GM21360 (cell line): Measurements from ENCODE around the gene CDCA4.

Experiments used
- ATAC-seq: cut with Tn5 transposase; IDR thresholded peaks from one replicate; pipeline ENCODE4 v1.9.1; 2021; ENCODE audit warnings: mild to moderate bottlenecking, moderate library complexity; ENCODE audit not compliant: unreplicated experiment

Gene CDCA4

GRCh38 chr14:104993808-104994591 lies 26.9 kb downstream of the CDCA4 start:
- ATAC-seq: no peak

- ATAC-seq: no peak
These were observed 27.6 kb downstream of the CDCA4 start for GRCh38 chr14:104993306-104993705.

GRCh38 chr14:104992501-104992900 lies 28.4 kb downstream of the CDCA4 start:
- no peak for ATAC-seq

GRCh38 chr14:104991896-104992230 lies 29.0 kb downstream of the CDCA4 start:
- no peak for ATAC-seq

GRCh38 chr14:104989951-104990303 lies 31.0 kb downstream of the CDCA4 start:
- no peak for ATAC-seq

- ATAC-seq: no peak
These were observed 31.5 kb downstream of the CDCA4 start for GRCh38 chr14:104989236-104989950.

- no peak for ATAC-seq
These were observed 34.3 kb downstream of the CDCA4 start for GRCh38 chr14:104986487-104987164.

GRCh38 chr14:104985675-104986486 lies 35.0 kb downstream of the CDCA4 start, which contains the start of gene CLBA1:
Gene CLBA1 (plus strand): TSS chr14:104985788. CDS start chr14:104986432, 644 bp downstream.
- peak; percentile 92 for ATAC-seq

- ATAC-seq: no peak
These were observed 36.6 kb downstream of the CDCA4 start for GRCh38 chr14:104984056-104984894.

GRCh38 chr14:104983231-104983721 lies 37.6 kb downstream of the CDCA4 start:
- ATAC-seq: no peak

- ATAC-seq: no peak
These were observed 38.2 kb downstream of the CDCA4 start for GRCh38 chr14:104982548-104983230.

GRCh38 chr14:104981699-104982541 lies 39.0 kb downstream of the CDCA4 start:
- no peak for ATAC-seq

GRCh38 chr14:104980611-104981531 lies 40.0 kb downstream of the CDCA4 start:
- no peak for ATAC-seq

- ATAC-seq: no peak
These were observed 40.9 kb downstream of the CDCA4 start for GRCh38 chr14:104979758-104980610.

- no peak for ATAC-seq
These were observed 41.9 kb downstream of the CDCA4 start for GRCh38 chr14:104978746-104979691.
